HG03103 (cell line): ENCODE data around the gene CCDC91.
"Not testable (repeated sequence)": the region's sequence is repeated elsewhere in the genome, so short reads cannot be mapped to it uniquely, and the experiment has no call there.

Experiments used
- ATAC-seq: cut with Tn5 transposase; IDR thresholded peaks from one replicate; pipeline ENCODE4 v1.9.1; 2021; ENCODE audit warnings: low read depth; ENCODE audit not compliant: unreplicated experiment

CCDC91 gene

GRCh38 chr12:28425526-28425925, 235.3 kb downstream of the CCDC91 start:
- no peak for ATAC-seq

GRCh38 chr12:28427046-28427445, 236.8 kb downstream of the CCDC91 start:
- ATAC-seq: no peak

GRCh38 chr12:28440081-28440608, 249.9 kb downstream of the CCDC91 start:
- ATAC-seq: no peak

- ATAC-seq: no peak
Measured at GRCh38 chr12:28442101-28442500, 251.8 kb downstream of the CCDC91 start.

GRCh38 chr12:28443337-28443736, 253.1 kb downstream of the CCDC91 start:
- ATAC-seq: no peak

GRCh38 chr12:28446031-28446430, 255.8 kb downstream of the CCDC91 start:
- no peak for ATAC-seq

- ATAC-seq: no peak
Measured at GRCh38 chr12:28453686-28454085, 263.4 kb downstream of the CCDC91 start.

- no peak for ATAC-seq
Measured at GRCh38 chr12:28456934-28457710, 266.9 kb downstream of the CCDC91 start.

GRCh38 chr12:28457785-28458184, 267.5 kb downstream of the CCDC91 start:
- ATAC-seq: no peak

GRCh38 chr12:28459481-28459880, 269.2 kb downstream of the CCDC91 start:
- ATAC-seq: no peak

- ATAC-seq: peak; percentile 59
Measured at GRCh38 chr12:28460420-28461130, 270.3 kb downstream of the CCDC91 start.

- ATAC-seq: no peak
Measured at GRCh38 chr12:28463396-28463795, 273.1 kb downstream of the CCDC91 start.

- ATAC-seq: not testable (repeated sequence)
Measured at GRCh38 chr12:28471762-28472161, 281.5 kb downstream of the CCDC91 start.

GRCh38 chr12:28476206-28476605, 285.9 kb downstream of the CCDC91 start:
- ATAC-seq: not testable (repeated sequence)

GRCh38 chr12:28479097-28479496, 288.8 kb downstream of the CCDC91 start:
- not testable (repeated sequence) for ATAC-seq

- no peak for ATAC-seq
Measured at GRCh38 chr12:28479683-28480082, 289.4 kb downstream of the CCDC91 start.

GRCh38 chr12:28484156-28484555, 293.9 kb downstream of the CCDC91 start:
- no peak for ATAC-seq

GRCh38 chr12:28486521-28486920, 296.3 kb downstream of the CCDC91 start:
- ATAC-seq: no peak

GRCh38 chr12:28489246-28489645, 299.0 kb downstream of the CCDC91 start:
- ATAC-seq: no peak

- peak; percentile 94 for ATAC-seq
Measured at GRCh38 chr12:28497889-28498411, 307.7 kb downstream of the CCDC91 start.

GRCh38 chr12:28498850-28499249, 308.6 kb downstream of the CCDC91 start:
- no peak for ATAC-seq
